GM12878 (cell line): Measurements from ENCODE around the gene PIWIL4.
"Not testable (repeated sequence)": the region's sequence is repeated elsewhere in the genome, so short reads cannot be mapped to it uniquely, and the experiment has no call there.

Experiments used
- FOS ChIP-seq: IDR thresholded peaks from 3 replicates; pipeline ENCODE4 v1.6.1; 2011; ENCODE audit warnings: borderline replicate concordance; ENCODE audit not compliant: insufficient read length; ENCODE audit errors: extremely low read depth
- KDM1A ChIP-seq: fragments of 200-600 bp; sonication (generic); IDR thresholded peaks from 2 replicates; pipeline ENCODE4 v1.6.1; 2016; ENCODE audit warnings: borderline replicate concordance
- TAF1 ChIP-seq: IDR thresholded peaks from 2 replicates; pipeline ENCODE4 v1.6.1; 2011; ENCODE audit warnings: mild to moderate bottlenecking, low read depth, low read length, borderline replicate concordance
- YY1 ChIP-seq: IDR thresholded peaks from 2 replicates; pipeline ENCODE4 v1.6.1; 2011; ENCODE audit warnings: low read depth, mild to moderate bottlenecking, low read length
- TF ChIP-seq, protein P1 (sequence below), 3 experiments: IDR thresholded peaks in 2 of 3; conservative IDR thresholded peaks in 1 of 3; 2 replicates each; pipeline ENCODE4 v1.5.1; 2011; ENCODE audit warnings: low read depth in 3 of 3, low read length in 3 of 3, mild to moderate bottlenecking in 3 of 3, control low read depth in 2 of 3, moderate library complexity in 2 of 3, inconsistent platforms in 1 of 3, mixed read lengths in 1 of 3; ENCODE audit not compliant: control insufficient read depth in 2 of 3, insufficient read depth in 1 of 3; ENCODE audit errors: extremely low read depth in 1 of 3
- TF ChIP-seq, protein P2 (sequence below): IDR thresholded peaks from 2 replicates; pipeline ENCODE4 v1.6.1; 2012; ENCODE audit warnings: mild to moderate bottlenecking, low read depth, low read length

DNA sequence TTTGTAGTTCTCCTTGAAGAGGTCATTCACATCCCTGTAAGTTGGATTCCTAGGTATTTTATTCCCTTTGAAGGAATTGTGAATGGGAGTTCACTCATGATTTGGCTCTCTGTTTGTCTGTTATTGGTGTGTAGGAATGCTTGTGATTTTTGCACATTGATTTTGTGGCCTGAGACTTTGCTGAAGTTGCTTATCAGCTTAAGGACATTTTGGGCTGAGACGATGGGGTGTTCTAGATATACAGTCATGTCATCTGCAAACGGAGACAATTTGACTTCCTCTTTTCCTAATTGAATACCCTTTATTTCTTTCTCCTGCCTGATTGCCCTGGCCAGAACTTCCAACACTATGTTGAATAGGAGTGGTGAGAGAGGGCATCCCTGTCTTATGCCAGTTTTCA is 5.8 kb downstream of the PIWIL4 start:
- not testable (repeated sequence) for TF ChIP-seq TAF1, KDM1A, YY1, FOS
- TF ChIP-seq, protein P1, sequence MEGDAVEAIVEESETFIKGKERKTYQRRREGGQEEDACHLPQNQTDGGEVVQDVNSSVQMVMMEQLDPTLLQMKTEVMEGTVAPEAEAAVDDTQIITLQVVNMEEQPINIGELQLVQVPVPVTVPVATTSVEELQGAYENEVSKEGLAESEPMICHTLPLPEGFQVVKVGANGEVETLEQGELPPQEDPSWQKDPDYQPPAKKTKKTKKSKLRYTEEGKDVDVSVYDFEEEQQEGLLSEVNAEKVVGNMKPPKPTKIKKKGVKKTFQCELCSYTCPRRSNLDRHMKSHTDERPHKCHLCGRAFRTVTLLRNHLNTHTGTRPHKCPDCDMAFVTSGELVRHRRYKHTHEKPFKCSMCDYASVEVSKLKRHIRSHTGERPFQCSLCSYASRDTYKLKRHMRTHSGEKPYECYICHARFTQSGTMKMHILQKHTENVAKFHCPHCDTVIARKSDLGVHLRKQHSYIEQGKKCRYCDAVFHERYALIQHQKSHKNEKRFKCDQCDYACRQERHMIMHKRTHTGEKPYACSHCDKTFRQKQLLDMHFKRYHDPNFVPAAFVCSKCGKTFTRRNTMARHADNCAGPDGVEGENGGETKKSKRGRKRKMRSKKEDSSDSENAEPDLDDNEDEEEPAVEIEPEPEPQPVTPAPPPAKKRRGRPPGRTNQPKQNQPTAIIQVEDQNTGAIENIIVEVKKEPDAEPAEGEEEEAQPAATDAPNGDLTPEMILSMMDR (IDR thresholded peaks at IDR 0.05 in 2 of 3, conservative IDR thresholded peaks at IDR 0.05 in 1 of 3; ENCODE audit: control insufficient read depth in 2 of 3, extremely low read depth in 1 of 3, insufficient read depth in 1 of 3, low read depth in 3 of 3, low read length in 3 of 3), result not testable (repeated sequence)
- TF ChIP-seq, protein P2, sequence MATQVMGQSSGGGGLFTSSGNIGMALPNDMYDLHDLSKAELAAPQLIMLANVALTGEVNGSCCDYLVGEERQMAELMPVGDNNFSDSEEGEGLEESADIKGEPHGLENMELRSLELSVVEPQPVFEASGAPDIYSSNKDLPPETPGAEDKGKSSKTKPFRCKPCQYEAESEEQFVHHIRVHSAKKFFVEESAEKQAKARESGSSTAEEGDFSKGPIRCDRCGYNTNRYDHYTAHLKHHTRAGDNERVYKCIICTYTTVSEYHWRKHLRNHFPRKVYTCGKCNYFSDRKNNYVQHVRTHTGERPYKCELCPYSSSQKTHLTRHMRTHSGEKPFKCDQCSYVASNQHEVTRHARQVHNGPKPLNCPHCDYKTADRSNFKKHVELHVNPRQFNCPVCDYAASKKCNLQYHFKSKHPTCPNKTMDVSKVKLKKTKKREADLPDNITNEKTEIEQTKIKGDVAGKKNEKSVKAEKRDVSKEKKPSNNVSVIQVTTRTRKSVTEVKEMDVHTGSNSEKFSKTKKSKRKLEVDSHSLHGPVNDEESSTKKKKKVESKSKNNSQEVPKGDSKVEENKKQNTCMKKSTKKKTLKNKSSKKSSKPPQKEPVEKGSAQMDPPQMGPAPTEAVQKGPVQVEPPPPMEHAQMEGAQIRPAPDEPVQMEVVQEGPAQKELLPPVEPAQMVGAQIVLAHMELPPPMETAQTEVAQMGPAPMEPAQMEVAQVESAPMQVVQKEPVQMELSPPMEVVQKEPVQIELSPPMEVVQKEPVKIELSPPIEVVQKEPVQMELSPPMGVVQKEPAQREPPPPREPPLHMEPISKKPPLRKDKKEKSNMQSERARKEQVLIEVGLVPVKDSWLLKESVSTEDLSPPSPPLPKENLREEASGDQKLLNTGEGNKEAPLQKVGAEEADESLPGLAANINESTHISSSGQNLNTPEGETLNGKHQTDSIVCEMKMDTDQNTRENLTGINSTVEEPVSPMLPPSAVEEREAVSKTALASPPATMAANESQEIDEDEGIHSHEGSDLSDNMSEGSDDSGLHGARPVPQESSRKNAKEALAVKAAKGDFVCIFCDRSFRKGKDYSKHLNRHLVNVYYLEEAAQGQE, result not testable (repeated sequence)
